K562 (cell line): Measurements from ENCODE around the gene KIAA0040. TPM values are rescaled to one million over a fixed set of nuclear protein-coding genes. Genes with fewer than 3 reads are reported as not detected.

Experiments
- ARID2 ChIP-seq: fragments of 450-650 bp; IDR thresholded peaks from 2 replicates; pipeline ENCODE4 v1.6.1; 2017; ENCODE audit warnings: antibody characterized with exemption, mild to moderate bottlenecking
- CREB3 ChIP-seq: fragments of 450-650 bp; conservative IDR thresholded peaks from 2 replicates; pipeline ENCODE4 v1.6.1; 2016; ENCODE audit warnings: missing genetic modification characterization, low read depth, mild to moderate bottlenecking, missing compliant biosample characterization, moderate library complexity
- DPF2 ChIP-seq: fragments of 450-650 bp; IDR thresholded peaks from 2 replicates; pipeline ENCODE4 v1.6.1; 2016
- FOXK2 ChIP-seq, 2 experiments: fragments of 450-650 bp; IDR thresholded peaks in 1 of 2; conservative IDR thresholded peaks in 1 of 2; 2 replicates each; pipeline ENCODE4 v1.6.1; 2016; ENCODE audit warnings: low read depth in 2 of 2, mild to moderate bottlenecking in 1 of 2
- HMGXB4 ChIP-seq: sonication (generic); formaldehyde crosslinking; IDR thresholded peaks from 2 replicates; pipeline ENCODE4 v1.8.1; 2023; ENCODE audit warnings: mild to moderate bottlenecking, missing genetic modification reagents
- NKRF ChIP-seq: fragments of 450-650 bp; IDR thresholded peaks from 2 replicates; pipeline ENCODE4 v1.6.1; 2016; ENCODE audit warnings: borderline replicate concordance
- PTBP1 ChIP-seq: fragments of 200-400 bp; formaldehyde crosslinking; IDR thresholded peaks from 2 replicates; pipeline ENCODE4 v1.6.1; 2017; ENCODE audit warnings: low read depth, low read length
- SAFB2 ChIP-seq: fragments of 200-400 bp; formaldehyde crosslinking; IDR thresholded peaks from 2 replicates; pipeline ENCODE4 v1.6.1; 2018; ENCODE audit warnings: borderline replicate concordance, low read length, low read depth, moderate library complexity; ENCODE audit not compliant: severe bottlenecking
- SNRNP70 ChIP-seq: fragments of 200-400 bp; formaldehyde crosslinking; optimal IDR thresholded peaks from 2 replicates; pipeline ENCODE3; 2017; ENCODE audit warnings: low read depth, low read length
- SOX6 ChIP-seq: fragments of 450-650 bp; IDR thresholded peaks from 2 replicates; pipeline ENCODE4 v1.6.1; 2014; ENCODE audit warnings: mild to moderate bottlenecking
- TFE3 ChIP-seq: fragments of 450-650 bp; formaldehyde crosslinking; IDR thresholded peaks from 2 replicates; pipeline ENCODE4 v1.4.0; 2020; ENCODE audit warnings: mild to moderate bottlenecking, mixed read lengths
- ZBTB43 ChIP-seq: sonication (generic); formaldehyde crosslinking; IDR thresholded peaks from 2 replicates; pipeline ENCODE4 v1.8.0; 2023; ENCODE audit warnings: mild to moderate bottlenecking, missing genetic modification reagents
- ZNF445 ChIP-seq: fragments of 250-450 bp; sonication (Bioruptor Pico); IDR thresholded peaks from 2 replicates; pipeline ENCODE4 v1.4.0; 2020; ENCODE audit warnings: low read depth, mild to moderate bottlenecking, moderate library complexity
- ZNF551 ChIP-seq: fragments of 250-450 bp; sonication (Bioruptor Pico); IDR thresholded peaks from 2 replicates; pipeline ENCODE4 v1.5.0; 2021; ENCODE audit warnings: mild to moderate bottlenecking, moderate library complexity
- ZNF609 ChIP-seq: sonication (generic); formaldehyde crosslinking; IDR thresholded peaks from 2 replicates; pipeline ENCODE4 v1.8.1; 2023; ENCODE audit warnings: missing genetic modification reagents, mild to moderate bottlenecking, borderline replicate concordance
- polyA plus RNA-seq, 8 experiments: library from polyadenylated mRNA; depleted of rRNA in 4 of 8; stranded (reverse) in 5 of 8; unstranded in 3 of 8; fragments of >200 nt; fragmentation: Nextera tagmentation in 2 of 8; fragmentation: Illumina TruSeq in 1 of 8; extraction: Ambion mirVana in 2 of 8; extraction: Trizol in 1 of 8; gene quantifications; 2 replicates each; pipeline versions ENCODE4 v1.2.1 to v1.2.3, GENCODE V29; 2011 to 2014; ENCODE audit warnings: inconsistent platforms in 1 of 8, missing spikeins in 1 of 8
- total RNA-seq, 7 experiments: library from RNA; depleted of rRNA in 6 of 7; stranded (reverse); fragments of >200 nt in 6 of 7; fragmentation: Illumina TruSeq in 2 of 7; extraction: Trizol in 2 of 7; gene quantifications; 2 replicates each; pipeline versions ENCODE4 v1.2.1 to v1.2.3, GENCODE V29; 2011 to 2021; ENCODE audit warnings: low replicate concordance in 1 of 7

The KIAA0040 gene
- total and polyA plus RNA-seq, 9 of the 15 experiments (the other 6 are each of a cell fraction or from before 2014, with no cell fraction given), result 3.4 to 13.6 (median 7.1) TPM

- TF ChIP-seq HMGXB4 (CRISPR knock-in tag), result no peak
- peak; percentile 59 to 77; a peak in 3 of 4 replicates for TF ChIP-seq FOXK2 (conservative IDR thresholded peaks at IDR 0.05 in 1 of 2, IDR thresholded peaks at IDR 0.05 in 1 of 2; ENCODE audit: low read depth in 2 of 2)
- no peak for TF ChIP-seq SNRNP70
- 0 out of 2 replicates have a peak, but pooled peaks have one; percentile 47 for TF ChIP-seq CREB3 (tag)
- no peak for TF ChIP-seq ARID2
- no peak for TF ChIP-seq ZNF609 (CRISPR knock-in tag)
- TF ChIP-seq SOX6, result 0 out of 2 replicates have a peak, but pooled peaks have one; percentile 26
- TF ChIP-seq TFE3 (CRISPR knock-in tag), result no peak
- TF ChIP-seq ZBTB43 (CRISPR knock-in tag), result no peak
- TF ChIP-seq ZNF445 (CRISPR knock-in tag), result no peak
- TF ChIP-seq PTBP1, result no peak
- no peak for TF ChIP-seq NKRF
- TF ChIP-seq DPF2, result peak; percentile 62; the same call in 1 of the 2 replicates
- TF ChIP-seq SAFB2, result no peak
- TF ChIP-seq ZNF551 (CRISPR knock-in tag), result no peak
These were observed 3.6 kb downstream of the KIAA0040 start (continued) for GRCh38 chr1:175188936-175189335.
